ENCODE results near the gene C1orf53. TPM values are rescaled to one million over a fixed set of nuclear protein-coding genes. Genes with fewer than 3 reads are reported as not detected.

Gene C1orf53
- total and polyA plus RNA-seq, 2 of the 13 experiments (the other 11 are each of a cell fraction or from before 2014, with no cell fraction given): 5.8 to 10.1 TPM

DNA sequence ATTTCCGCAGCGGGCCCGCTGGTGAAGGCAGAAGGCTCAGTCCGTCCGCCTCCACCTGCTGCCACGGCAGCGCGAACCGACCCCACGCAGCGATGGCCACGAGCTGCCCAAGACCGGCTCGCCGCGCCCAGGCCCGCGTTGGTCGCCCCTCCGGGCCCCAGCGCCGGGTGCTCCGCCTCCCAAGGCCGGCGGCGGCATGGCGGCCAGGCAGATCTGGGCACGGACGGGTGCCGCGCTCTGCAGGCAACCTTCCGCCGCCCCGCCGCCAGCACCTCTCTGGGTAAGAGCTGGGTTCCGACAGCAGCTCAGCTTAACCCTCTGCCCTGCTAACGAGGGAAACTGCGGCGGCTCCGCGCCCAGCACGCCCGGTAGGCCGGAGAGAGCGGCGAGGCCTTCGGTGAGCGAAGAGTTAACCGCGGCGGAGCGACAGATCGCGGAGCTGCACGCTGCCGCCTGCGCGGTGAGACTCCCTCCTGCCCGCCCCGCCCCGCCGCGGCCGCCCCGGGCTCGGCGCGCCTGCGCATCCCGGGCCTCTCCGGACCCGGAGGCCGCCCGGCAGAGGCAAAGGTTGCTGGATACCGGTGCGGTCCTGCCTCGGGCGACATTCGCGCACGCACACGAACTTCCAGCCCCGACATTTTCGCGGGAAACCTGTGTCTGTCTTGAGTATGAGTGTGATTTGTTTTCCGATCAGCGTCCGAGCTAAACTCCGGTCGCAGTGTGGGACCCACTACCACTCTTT is at the start of gene C1orf53 (continued):
- TF ChIP-seq, protein P1, sequence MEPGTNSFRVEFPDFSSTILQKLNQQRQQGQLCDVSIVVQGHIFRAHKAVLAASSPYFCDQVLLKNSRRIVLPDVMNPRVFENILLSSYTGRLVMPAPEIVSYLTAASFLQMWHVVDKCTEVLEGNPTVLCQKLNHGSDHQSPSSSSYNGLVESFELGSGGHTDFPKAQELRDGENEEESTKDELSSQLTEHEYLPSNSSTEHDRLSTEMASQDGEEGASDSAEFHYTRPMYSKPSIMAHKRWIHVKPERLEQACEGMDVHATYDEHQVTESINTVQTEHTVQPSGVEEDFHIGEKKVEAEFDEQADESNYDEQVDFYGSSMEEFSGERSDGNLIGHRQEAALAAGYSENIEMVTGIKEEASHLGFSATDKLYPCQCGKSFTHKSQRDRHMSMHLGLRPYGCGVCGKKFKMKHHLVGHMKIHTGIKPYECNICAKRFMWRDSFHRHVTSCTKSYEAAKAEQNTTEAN (CRISPR knock-in tag; conservative IDR thresholded peaks at IDR 0.05): peak; percentile 53; the same call in 1 of the 2 replicates
- no peak for TF ChIP-seq ETV6 (CRISPR knock-in tag; conservative IDR thresholded peaks at IDR 0.05)
- TF ChIP-seq MAF1 (CRISPR knock-in tag; IDR thresholded peaks at IDR 0.05; ENCODE audit: borderline replicate concordance): no peak
- TF ChIP-seq ATRX (CRISPR knock-in tag; IDR thresholded peaks at IDR 0.05; ENCODE audit: borderline replicate concordance): no peak
- TF ChIP-seq, protein P2, sequence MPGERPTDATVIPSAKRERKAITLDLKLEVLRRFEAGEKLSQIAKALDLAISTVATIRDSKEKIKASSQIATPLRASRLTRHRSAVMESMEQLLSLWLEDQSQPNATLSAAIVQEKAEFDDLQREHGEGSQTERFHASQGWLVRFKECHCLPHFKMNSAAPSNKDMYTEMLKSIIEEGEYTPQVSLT (CRISPR knock-in tag; IDR thresholded peaks at IDR 0.05; ENCODE audit: borderline replicate concordance, low read depth): no peak
- TF ChIP-seq DMAP1 (CRISPR knock-in tag; IDR thresholded peaks at IDR 0.05): peak; percentile 93
- TF ChIP-seq NAIF1 (CRISPR knock-in tag; IDR thresholded peaks at IDR 0.05; ENCODE audit: borderline replicate concordance): no peak
- TF ChIP-seq ZNF720 (CRISPR knock-in tag; IDR thresholded peaks at IDR 0.05): no peak
- TF ChIP-seq, protein P3, sequence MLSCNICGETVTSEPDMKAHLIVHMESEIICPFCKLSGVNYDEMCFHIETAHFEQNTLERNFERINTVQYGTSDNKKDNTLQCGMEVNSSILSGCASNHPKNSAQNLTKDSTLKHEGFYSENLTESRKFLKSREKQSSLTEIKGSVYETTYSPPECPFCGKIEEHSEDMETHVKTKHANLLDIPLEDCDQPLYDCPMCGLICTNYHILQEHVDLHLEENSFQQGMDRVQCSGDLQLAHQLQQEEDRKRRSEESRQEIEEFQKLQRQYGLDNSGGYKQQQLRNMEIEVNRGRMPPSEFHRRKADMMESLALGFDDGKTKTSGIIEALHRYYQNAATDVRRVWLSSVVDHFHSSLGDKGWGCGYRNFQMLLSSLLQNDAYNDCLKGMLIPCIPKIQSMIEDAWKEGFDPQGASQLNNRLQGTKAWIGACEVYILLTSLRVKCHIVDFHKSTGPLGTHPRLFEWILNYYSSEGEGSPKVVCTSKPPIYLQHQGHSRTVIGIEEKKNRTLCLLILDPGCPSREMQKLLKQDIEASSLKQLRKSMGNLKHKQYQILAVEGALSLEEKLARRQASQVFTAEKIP (CRISPR knock-in tag; IDR thresholded peaks at IDR 0.05; ENCODE audit: borderline replicate concordance): no peak
- TF ChIP-seq SNAPC2 (CRISPR knock-in tag; IDR thresholded peaks at IDR 0.05): peak; percentile 75; the same call in 1 of the 2 replicates
- TF ChIP-seq ZNF839 (CRISPR knock-in tag; IDR thresholded peaks at IDR 0.05; ENCODE audit: borderline replicate concordance): no peak
- TF ChIP-seq, protein P4, sequence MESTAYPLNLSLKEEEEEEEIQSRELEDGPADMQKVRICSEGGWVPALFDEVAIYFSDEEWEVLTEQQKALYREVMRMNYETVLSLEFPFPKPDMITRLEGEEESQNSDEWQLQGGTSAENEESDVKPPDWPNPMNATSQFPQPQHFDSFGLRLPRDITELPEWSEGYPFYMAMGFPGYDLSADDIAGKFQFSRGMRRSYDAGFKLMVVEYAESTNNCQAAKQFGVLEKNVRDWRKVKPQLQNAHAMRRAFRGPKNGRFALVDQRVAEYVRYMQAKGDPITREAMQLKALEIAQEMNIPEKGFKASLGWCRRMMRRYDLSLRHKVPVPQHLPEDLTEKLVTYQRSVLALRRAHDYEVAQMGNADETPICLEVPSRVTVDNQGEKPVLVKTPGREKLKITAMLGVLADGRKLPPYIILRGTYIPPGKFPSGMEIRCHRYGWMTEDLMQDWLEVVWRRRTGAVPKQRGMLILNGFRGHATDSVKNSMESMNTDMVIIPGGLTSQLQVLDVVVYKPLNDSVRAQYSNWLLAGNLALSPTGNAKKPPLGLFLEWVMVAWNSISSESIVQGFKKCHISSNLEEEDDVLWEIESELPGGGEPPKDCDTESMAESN (CRISPR knock-in tag; conservative IDR thresholded peaks at IDR 0.05): peak; percentile 97
- TF ChIP-seq, protein P5, sequence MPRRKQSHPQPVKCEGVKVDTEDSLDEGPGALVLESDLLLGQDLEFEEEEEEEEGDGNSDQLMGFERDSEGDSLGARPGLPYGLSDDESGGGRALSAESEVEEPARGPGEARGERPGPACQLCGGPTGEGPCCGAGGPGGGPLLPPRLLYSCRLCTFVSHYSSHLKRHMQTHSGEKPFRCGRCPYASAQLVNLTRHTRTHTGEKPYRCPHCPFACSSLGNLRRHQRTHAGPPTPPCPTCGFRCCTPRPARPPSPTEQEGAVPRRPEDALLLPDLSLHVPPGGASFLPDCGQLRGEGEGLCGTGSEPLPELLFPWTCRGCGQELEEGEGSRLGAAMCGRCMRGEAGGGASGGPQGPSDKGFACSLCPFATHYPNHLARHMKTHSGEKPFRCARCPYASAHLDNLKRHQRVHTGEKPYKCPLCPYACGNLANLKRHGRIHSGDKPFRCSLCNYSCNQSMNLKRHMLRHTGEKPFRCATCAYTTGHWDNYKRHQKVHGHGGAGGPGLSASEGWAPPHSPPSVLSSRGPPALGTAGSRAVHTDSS (CRISPR knock-in tag; conservative IDR thresholded peaks at IDR 0.05): no peak
- TF ChIP-seq ZNF619 (CRISPR knock-in tag; IDR thresholded peaks at IDR 0.05): peak; percentile 20; the same call in 1 of the 2 replicates
- no peak for TF ChIP-seq SP1 (IDR thresholded peaks at IDR 0.05)
- TF ChIP-seq SP1 (CRISPR knock-in tag; IDR thresholded peaks at IDR 0.05): no peak; the same call in 1 of the 2 replicates
- TF ChIP-seq NFE2 (CRISPR knock-in tag; IDR thresholded peaks at IDR 0.05): no peak
- TF ChIP-seq, protein P6, sequence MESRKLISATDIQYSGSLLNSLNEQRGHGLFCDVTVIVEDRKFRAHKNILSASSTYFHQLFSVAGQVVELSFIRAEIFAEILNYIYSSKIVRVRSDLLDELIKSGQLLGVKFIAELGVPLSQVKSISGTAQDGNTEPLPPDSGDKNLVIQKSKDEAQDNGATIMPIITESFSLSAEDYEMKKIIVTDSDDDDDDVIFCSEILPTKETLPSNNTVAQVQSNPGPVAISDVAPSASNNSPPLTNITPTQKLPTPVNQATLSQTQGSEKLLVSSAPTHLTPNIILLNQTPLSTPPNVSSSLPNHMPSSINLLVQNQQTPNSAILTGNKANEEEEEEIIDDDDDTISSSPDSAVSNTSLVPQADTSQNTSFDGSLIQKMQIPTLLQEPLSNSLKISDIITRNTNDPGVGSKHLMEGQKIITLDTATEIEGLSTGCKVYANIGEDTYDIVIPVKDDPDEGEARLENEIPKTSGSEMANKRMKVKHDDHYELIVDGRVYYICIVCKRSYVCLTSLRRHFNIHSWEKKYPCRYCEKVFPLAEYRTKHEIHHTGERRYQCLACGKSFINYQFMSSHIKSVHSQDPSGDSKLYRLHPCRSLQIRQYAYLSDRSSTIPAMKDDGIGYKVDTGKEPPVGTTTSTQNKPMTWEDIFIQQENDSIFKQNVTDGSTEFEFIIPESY (CRISPR knock-in tag; IDR thresholded peaks at IDR 0.05): no peak
- TF ChIP-seq MATR3 (CRISPR knock-in tag; IDR thresholded peaks at IDR 0.05): no peak
- TF ChIP-seq ZNF264 (CRISPR knock-in tag; IDR thresholded peaks at IDR 0.05): no peak
- TF ChIP-seq ZNF558 (CRISPR knock-in tag; IDR thresholded peaks at IDR 0.05; ENCODE audit: borderline replicate concordance): peak; percentile 98
- TF ChIP-seq NFRKB (IDR thresholded peaks at IDR 0.05): no peak

Data from HepG2 (cell line).